Right renal pelvis (tissue), 4 donors: ENCODE results near the gene CASS4. TPM values are rescaled to one million over a fixed set of nuclear protein-coding genes. Genes with fewer than 3 reads are reported as not detected.

ENCODE experiments used
- DNase-seq, 4 donors: peaks; one replicate each; pipeline ENCODE4 v3.0.0-alpha.2; 2013; ENCODE audit warnings: low read depth in 4 of 4, low spot score in 3 of 4, missing footprints in 1 of 4
- polyA plus RNA-seq, 4 donors: library from polyadenylated mRNA; unstranded; fragments of 120-200 nt; gene quantifications; one replicate each; pipeline ENCODE4 v1.2.1, GENCODE V29; 2013; ENCODE audit not compliant: insufficient read length in 4 of 4

The CASS4 gene
- polyA plus RNA-seq, 4 donors, result 2.8 to 3.9 (median 3.6) TPM

GRCh38 chr20:56501116-56501515, 89.1 kb downstream of the CASS4 start:
- DNase-seq, result no peak

DNA sequence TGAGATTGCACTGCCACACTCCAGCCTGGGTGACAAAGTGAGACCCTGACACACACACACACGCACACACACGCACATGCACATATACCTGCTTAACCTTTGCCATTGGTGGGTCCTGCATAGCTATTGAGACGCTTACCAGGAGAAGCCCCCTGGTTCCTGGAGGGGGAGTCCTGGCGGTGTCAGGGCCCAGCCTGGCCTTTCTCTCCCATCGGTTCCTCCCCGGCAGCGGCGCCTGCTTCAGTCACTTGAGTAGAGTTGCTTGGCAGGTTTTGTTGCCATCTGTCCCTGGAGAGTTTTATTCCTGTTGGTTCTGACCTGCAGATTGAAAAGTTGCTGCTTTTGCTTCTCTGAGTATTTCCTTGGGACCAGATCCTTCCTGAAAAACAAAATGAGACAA, 91.9 kb downstream of the CASS4 start:
- no peak for DNase-seq

DNA sequence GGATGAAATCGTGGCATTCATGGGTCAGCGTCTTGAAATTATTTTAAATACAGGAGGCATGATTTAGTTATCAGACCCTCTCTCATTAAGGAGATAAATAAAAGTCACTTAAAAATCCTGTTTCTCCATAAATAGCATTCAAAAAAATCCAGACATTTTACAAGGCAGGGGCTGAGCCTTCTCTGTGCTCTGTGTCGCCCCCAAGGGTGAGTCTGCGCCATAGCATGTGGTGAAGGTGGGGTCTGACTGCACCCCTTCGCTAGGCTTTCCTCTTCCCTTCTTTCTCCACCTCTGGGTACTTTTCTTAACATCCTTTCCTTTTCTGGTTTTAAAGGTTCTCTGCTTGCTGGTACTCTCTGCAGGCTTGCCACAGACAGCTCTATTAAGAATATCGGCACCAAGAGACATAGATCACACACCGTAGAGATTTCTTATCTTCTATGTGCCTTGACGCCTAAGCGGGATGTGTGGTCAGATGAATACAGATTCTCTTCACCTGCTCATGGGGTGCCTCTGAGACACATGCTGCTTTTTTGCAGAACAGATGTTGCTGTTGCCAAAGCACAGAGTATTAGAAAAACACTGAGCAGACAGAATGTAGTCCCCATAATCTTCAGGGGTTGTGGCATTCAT, 92.4 kb downstream of the CASS4 start:
- no peak for DNase-seq

- DNase-seq, result no peak
These were observed 94.0 kb downstream of the CASS4 start for GRCh38 chr20:56506103-56506502.

Other genes starting within 250 kb of the CASS4 start
- not detected for gene MC3R, start 163.5 kb upstream of the CASS4 start, polyA plus RNA-seq
- 10 to 100 TPM; 40.3 to 48.2 (median 44.6) TPM for gene FAM210B, start 53.3 kb upstream of the CASS4 start, polyA plus RNA-seq
- gene AURKA, start 20.0 kb upstream of the CASS4 start, polyA plus RNA-seq, result 10 to 100 TPM; 13.5 to 16.9 (median 15.4) TPM
- 10 to 100 TPM; 37.2 to 48.8 (median 44.4) TPM for gene CSTF1, start 19.6 kb upstream of the CASS4 start, polyA plus RNA-seq
- gene RTF2, start 56.4 kb downstream of the CASS4 start, polyA plus RNA-seq, result 100 to 1,000 TPM; 118 to 134 (median 123) TPM
- gene FAM209A, start 112.5 kb downstream of the CASS4 start, polyA plus RNA-seq, result under 1 TPM; 0.30 to 0.89 (median 0.57) TPM
- gene FAM209B, start 121.0 kb downstream of the CASS4 start, polyA plus RNA-seq, result under 1 TPM in 2 of 4 donors, not detected in 2; 0.25 to 0.39 TPM
- 1 to 10 TPM in 2 of 4 donors, under 1 TPM in 2; 0.82 to 1.3 (median 1.1) TPM for gene TFAP2C, start 217.0 kb downstream of the CASS4 start, polyA plus RNA-seq